ENCODE data around the gene ADCK1. TPM values are rescaled to one million over a fixed set of nuclear protein-coding genes. Genes with fewer than 3 reads are reported as not detected.
A peak's percentile ranks its signal among the peaks of the same experiment; 100 is the strongest.

ADCK1 gene
- total RNA-seq (1 to 10 TPM; 7.3 to 8.8 TPM), polyA plus RNA-seq (1 to 10 TPM; 5.7 to 6.6 TPM)
- long read RNA-seq, donor 1, partial matches to known transcripts: 0 of 1 reads
- long read RNA-seq, donor 1, other reads (novel, unspliced or antisense): 0 of 1 reads
- long read RNA-seq, donor 2: 0 reads
- long read RNA-seq, donor 3: 0 reads
- long read RNA-seq, donor 4: 0 reads
- long read RNA-seq, donor 5: 0 reads

- TF ChIP-seq CTCF (IDR thresholded peaks at IDR 0.05; ENCODE audit: control extremely low read depth, extremely low read depth): peak; percentile 2
- Histone ChIP-seq H3K4me1 (ENCODE audit: control insufficient read depth in 5 of 5, insufficient read depth in 5 of 5, low read length in 5 of 5) (peaks cover 0 to 4% (median 0%) of the 10 kb centered on the region in 5 donors), H3K4me3 (peak within 1 kb of the TSS; percentile 95), H3K27me3 (ENCODE audit: control insufficient read depth in 3 of 3, insufficient read depth in 3 of 3, low read length in 2 of 3) (no peaks in the 10 kb centered on the region), H3K36me3 (ENCODE audit: control insufficient read depth in 4 of 4, insufficient read depth in 4 of 4, low read length in 4 of 4) (no peaks in the 10 kb centered on the region), H3K27ac (ENCODE audit: low read depth in 1 of 2, low read length in 1 of 2) (peak within 1 kb of the TSS; percentile 92 to 97), H3K9ac (ENCODE audit: insufficient read depth in 1 of 2, low read length in 2 of 2) (peak within 1 kb of the TSS in 1 of 2 donors; percentile 55), H3K9me3 (ENCODE audit: control insufficient read depth in 4 of 4, insufficient read depth in 3 of 4, low read length in 3 of 4) (no peaks in the 10 kb centered on the region)
- DNase-seq (peak; percentile 78 to 83 (median 82)), ATAC-seq (ENCODE audit: insufficient read depth, low FRiP score) (peak; percentile 95)
- 1% methylated on average over 64 to 66 of the region's 66 CpGs for WGBS, 2 donors
Observed at GRCh38 chr14:77799863-77800730, at the start of gene ADCK1. ADCK1 (plus strand) TSS chr14:77800109; CDS start chr14:77818979, 18,870 bp downstream.

- no peak overlapping the region for H3K4me3 ChIP-seq
- DNase-seq (no peak), ATAC-seq (ENCODE audit: insufficient read depth, low FRiP score) (no peak)
- peaks cover 13 to 41% (median 31%) of the 10 kb centered on the region in 4 donors for H3K36me3 ChIP-seq (ENCODE audit: control insufficient read depth in 4 of 4, insufficient read depth in 4 of 4, low read length in 4 of 4)
- peaks cover 0 to 3% (median 0%) of the 10 kb centered on the region in 5 donors for H3K4me1 ChIP-seq (ENCODE audit: control insufficient read depth in 5 of 5, insufficient read depth in 5 of 5, low read length in 5 of 5)
- H3K27ac ChIP-seq (ENCODE audit: low read depth in 1 of 2, low read length in 1 of 2): no peak overlapping the region
- 98 to 99% methylated on average over 2 of the region's 2 CpGs for WGBS, 2 donors
- H3K9ac ChIP-seq (ENCODE audit: insufficient read depth in 1 of 2, low read length in 2 of 2): no peak overlapping the region
- no peak for TF ChIP-seq CTCF (IDR thresholded peaks at IDR 0.05; ENCODE audit: control extremely low read depth, extremely low read depth)
- H3K9me3 ChIP-seq (ENCODE audit: control insufficient read depth in 4 of 4, insufficient read depth in 3 of 4, low read length in 3 of 4): no peaks in the 10 kb centered on the region
- no peaks in the 10 kb centered on the region for H3K27me3 ChIP-seq (ENCODE audit: control insufficient read depth in 3 of 3, insufficient read depth in 3 of 3, low read length in 2 of 3)
Observed at GRCh38 chr14:77752266-77752665, 47.6 kb upstream of the ADCK1 start.

GRCh38 chr14:77752799-77753516 is 47.0 kb upstream of the ADCK1 start:
- WGBS, 2 donors: 59 to 67% methylated on average over 3 of the region's 3 CpGs
- Histone ChIP-seq H3K27ac (ENCODE audit: low read depth in 1 of 2, low read length in 1 of 2) (no peak overlapping the region), H3K4me1 (ENCODE audit: control insufficient read depth in 5 of 5, insufficient read depth in 5 of 5, low read length in 5 of 5) (peaks cover 0 to 3% (median 0%) of the 10 kb centered on the region in 5 donors), H3K9ac (ENCODE audit: insufficient read depth in 1 of 2, low read length in 2 of 2) (no peak overlapping the region), H3K4me3 (no peak overlapping the region), H3K36me3 (ENCODE audit: control insufficient read depth in 4 of 4, insufficient read depth in 4 of 4, low read length in 4 of 4) (peaks cover 11 to 41% (median 30%) of the 10 kb centered on the region in 4 donors), H3K9me3 (ENCODE audit: control insufficient read depth in 4 of 4, insufficient read depth in 3 of 4, low read length in 3 of 4) (no peaks in the 10 kb centered on the region), H3K27me3 (ENCODE audit: control insufficient read depth in 3 of 3, insufficient read depth in 3 of 3, low read length in 2 of 3) (no peaks in the 10 kb centered on the region)
- TF ChIP-seq CTCF (IDR thresholded peaks at IDR 0.05; ENCODE audit: control extremely low read depth, extremely low read depth): no peak
- no peak for ATAC-seq (ENCODE audit: insufficient read depth, low FRiP score)
- DNase-seq: no peak

Measured in lung (tissue), 16 donors.